HK-2 (cell line): ENCODE data around the gene TDO2.

Experiments used
- DNase-seq: peaks from one replicate; pipeline ENCODE4 v3.0.0-alpha.2; 2018; ENCODE audit not compliant: unreplicated experiment

TDO2 gene

DNA sequence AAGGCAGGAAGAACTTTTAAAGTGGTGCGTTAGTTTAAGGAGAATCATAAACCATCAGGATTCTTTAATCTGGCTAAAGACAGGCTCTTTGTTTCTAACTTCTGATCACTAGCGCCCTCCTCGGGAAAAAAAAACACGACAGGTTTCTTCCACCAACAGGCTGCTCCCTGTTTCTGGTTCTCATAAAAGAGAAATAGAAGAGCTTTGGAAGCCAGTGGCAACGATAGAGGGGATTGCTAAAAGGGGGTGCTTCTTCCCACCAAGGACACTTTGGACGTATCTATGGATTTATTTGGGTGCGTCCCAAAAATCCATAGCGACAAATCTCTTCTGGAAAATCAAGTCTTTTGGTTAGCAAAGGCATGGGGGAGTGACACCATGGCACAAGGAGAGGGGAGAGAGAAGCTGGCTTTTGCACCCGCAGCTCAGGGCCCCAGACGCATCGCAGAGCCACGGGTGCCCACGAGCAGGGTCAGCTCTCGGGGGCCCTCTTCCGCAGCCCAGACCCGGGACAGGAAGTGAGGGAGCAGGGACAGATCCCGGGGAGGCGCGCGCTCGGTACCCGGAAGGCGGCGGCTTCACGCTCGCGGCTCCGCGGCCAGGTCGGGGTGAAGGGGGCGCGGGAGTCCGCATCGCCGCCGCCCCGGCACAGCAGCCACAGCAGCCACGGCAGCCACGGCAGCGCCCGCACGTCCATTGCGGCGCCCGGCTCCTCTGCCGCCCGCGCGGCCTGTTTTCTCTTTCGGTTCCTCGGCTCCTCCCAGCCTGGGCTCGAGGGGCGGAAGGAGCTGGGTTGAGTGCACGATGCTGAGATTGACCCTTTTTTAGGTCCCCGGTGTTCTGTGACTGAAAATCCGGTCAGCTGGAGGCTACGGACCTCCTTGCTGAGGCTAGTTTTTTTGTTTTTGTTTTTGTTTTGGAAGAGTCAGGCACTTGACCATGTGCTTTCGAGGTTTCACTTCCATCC, 49.9 kb downstream of the TDO2 start, which contains the start of gene CTSO:
TSS of gene CTSO (minus strand) at position 716 of the 967 bp plus-strand sequence. CDS start at position 697, 19 bp downstream.
- peak; percentile 81 for DNase-seq

DNA sequence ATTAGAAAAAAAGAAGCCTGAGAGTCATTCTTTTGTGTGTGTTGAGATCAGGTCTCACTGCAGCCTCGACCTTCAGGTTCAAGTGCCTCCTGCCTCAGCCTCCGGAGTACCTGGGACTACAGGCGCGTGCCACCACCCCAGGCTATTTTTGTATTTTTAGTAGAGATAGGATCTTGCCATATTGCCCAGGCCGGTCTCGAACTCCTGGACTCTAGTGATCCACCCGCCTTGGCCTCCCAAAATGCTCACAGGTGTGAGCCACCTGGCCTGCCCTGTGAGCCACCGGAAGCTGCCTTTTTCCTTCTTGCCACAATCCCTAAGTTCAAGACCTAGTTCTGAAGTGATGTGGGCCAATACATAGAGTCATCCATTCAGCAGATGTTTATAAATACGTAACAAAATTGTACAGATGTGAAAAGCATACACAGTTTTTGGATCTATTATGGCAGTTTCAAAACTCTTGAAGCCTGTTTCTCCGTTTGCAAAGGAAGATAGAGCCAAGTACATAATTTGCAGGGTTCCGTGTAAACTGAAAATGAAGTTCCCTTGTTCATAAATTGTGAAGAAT, 50.7 kb downstream of the TDO2 start:
- no peak for DNase-seq

DNA sequence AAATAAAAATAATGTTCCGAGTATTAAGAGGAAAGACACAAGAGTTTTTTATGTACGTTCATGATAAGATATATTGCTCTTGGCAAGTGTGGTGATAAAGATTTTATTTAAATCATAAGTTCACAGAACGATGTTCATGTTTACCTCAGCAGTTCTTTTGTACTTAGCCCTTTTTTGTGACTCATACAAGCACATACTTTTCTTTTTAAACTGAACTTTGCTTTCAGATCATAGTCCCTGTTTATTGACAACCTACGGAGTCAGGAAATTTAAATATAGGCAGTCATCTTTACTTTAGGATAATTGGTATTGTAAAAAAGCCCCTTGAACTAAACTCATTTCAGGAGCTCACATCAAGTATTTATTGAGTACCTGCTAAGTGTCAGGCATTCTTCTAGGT, 51.4 kb downstream of the TDO2 start:
- DNase-seq = no peak

DNA sequence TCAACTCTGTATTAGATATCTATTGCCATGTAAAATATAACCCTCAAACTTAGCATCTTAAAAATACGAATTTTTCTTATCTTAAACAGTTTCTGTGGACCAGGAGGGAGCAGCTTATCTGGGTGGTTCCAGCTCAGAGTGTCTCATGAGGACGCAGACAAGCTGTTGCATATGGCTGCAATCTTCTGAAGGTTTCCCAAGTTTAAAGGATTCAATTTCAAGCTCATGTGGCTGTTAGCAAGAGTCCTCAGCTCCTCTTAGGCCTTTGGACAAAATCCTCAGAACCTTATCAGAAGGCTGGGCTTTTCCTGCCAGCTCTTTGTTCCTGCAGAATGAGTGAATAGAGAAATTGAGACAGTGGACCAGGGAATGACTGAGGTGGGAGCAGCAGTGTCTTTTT, 53.0 kb downstream of the TDO2 start:
- no peak for DNase-seq

DNA sequence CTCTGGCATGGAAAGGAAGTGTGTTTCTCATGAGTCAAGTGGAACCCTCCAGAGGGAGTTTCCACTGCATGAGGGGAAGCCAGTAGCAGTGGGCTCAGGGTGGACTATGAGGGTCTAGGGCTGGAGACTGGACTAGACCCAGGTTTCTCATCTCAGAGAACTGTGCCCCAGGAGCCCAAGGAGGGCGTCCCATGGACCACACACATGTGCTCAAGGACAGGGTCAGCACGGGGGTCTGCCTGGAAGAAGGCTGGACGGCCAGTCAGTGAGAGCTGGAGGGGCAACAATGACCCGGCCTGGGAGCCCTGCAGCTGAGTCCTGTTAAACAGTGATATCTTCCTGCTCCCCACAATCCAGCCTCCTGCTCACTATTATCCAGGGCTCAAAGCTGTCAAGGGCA, 55.9 kb downstream of the TDO2 start:
- no peak for DNase-seq

DNA sequence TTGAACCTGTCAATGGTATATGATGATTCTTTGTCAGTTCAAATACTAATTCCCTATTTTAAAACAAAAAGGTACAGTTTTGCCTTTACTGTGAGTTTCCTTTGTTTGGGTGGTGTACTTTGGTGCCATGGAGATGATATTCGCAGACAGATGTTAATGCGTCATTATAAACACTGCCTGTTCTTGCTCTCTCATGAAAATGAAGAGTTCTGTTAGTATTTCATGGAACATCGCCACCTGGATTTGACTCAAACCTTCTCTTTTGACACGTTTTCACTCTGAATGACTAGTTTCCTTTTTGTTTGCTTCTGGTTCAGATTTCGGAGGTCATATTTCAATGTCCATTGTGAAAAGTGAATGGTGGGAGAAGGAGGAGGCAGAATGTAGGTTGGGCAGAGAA, 57.0 kb downstream of the TDO2 start:
- no peak for DNase-seq

DNA sequence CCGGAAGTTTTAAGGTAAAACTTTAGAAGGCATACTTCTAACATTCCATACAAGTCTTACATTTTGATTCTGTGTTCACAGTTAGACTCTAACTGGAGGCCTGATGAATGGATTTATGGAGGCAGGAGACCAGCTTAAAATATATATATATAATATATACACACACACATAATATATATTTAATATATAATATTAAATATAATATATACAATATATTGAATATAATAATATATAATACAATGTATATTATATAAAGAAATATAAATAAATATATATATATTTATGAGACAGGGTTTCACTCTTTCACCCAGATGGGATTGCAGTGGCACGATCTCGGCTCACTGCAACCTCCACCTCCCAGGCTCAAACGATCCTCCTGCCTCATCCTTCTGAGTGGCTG, 58.1 kb downstream of the TDO2 start:
- no peak for DNase-seq

DNA sequence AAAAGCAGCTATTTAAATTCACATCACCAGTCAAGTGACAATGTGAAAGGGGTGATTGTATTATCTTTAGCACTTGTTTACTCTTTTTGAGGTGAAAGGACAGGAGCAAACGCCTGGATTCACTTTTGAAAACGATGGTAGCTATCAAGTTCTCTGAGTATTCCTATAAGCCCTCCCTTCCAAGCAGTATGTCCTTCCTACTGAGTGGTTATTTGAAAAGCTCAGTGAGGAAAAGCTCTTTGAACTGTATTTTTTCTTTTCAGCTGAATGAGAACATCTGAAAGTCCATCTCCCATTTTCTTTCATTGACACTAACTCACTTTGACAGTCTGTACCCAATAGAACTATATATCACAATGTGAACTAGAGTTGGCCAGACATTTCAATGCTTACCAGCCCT, 59.3 kb downstream of the TDO2 start:
- no peak for DNase-seq

DNA sequence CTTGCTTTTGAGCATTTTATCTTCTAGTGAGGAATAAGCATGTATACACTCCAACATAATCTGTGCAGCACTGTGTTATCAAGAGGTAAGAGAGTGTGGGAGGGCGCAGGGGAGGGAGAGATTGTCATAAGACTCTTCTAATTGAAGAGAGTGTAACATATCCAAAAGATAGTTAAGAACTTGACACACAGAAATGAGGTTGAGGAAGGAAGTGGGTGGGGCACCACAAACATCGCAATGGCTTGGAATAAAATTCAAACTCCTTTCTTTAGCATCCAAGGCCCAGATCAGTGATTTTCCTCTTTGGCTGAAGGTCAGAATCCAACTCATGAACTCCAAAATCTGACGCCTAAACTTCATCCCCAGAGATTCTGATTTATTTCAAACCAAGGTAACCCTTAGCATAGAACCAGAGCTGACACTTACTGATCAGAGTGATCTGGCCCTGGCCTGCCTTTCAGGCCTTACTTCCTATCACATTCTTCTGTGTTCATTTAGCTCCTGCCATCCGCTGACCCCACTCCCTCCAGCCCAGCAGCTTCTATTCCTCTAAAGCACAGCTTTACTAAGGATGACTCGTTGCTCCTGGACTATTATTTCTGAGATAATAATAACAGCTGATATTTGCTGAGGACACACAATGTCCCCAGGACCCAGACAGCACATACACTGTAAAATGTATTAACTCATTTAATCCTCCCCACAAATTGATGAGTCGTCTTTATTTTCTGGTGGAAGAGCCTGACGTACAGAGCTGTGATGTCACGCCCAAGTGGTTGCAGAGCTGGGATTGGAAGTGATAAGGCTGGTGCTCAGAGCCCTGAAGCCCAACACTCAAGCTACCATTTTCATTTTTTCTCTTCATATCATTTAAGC, 60.8 kb downstream of the TDO2 start:
- no peak for DNase-seq

DNA sequence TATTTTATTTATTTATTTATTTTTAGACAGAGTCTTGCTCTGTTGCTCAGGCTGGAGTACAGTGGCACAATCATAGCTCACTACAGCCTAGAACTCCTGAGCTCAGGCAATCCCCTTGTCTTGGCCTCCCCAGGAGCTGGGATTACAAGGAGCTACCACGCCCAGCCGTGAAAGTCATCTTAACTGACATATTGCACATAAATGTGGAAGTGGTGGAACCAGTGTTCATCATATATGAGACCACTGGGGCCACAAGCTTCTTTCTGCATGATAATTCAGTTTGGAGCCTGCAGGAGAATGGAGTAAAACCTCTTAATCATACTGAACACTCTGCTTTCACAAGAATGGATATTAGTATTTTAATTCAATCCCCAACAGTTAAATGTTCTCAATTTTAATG, 62.7 kb downstream of the TDO2 start:
- DNase-seq = no peak

DNA sequence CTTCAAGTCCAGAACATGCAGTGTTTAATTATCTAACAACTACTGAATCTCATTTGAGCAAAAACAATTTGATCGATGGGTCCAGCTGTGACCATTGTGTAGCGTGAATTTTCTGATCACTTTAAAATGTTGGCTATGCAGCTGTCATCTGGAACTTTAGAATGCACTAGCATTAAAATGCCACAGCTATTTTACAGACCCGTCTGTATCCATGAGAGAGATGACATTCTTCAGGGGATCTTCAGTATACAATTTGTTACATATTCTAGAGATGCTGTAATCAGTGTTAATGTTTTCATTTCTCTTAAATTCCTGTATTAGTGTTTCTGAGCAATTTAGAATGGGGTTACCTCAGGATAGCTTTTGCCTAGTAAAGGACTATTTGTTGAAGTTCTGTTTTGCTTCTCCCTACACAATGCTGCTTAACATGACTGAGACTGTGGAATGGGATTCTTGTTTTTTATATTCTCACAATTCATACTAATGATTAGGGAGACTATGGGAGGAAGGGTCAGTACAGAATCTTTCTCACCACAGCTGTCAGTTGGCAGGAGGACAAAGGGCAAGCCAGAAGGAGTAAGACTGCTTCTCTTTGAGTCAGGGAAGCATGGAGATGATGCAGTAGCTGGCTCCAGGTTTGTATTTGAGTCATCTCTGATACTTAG, 63.4 kb downstream of the TDO2 start:
- DNase-seq = no peak
